HepG2 (cell line): ENCODE measurements around the gene ARID3C. TPM values are rescaled to one million over a fixed set of nuclear protein-coding genes. Genes with fewer than 3 reads are reported as not detected.

ENCODE experiments used
- CTCF ChIP-seq: sonication (generic); formaldehyde crosslinking; IDR thresholded peaks from 2 replicates; pipeline ENCODE4 v1.5.0; 2020; ENCODE audit warnings: mild to moderate bottlenecking, missing genetic modification reagents, moderate library complexity
- DMAP1 ChIP-seq: IDR thresholded peaks from 2 replicates; pipeline ENCODE4 v1.6.1; 2016
- DR1 ChIP-seq: sonication (generic); formaldehyde crosslinking; IDR thresholded peaks from 2 replicates; pipeline ENCODE4 v1.8.0; 2021; ENCODE audit warnings: mild to moderate bottlenecking, missing genetic modification reagents, inconsistent platforms
- ELF3 ChIP-seq: IDR thresholded peaks from 2 replicates; pipeline ENCODE4 v1.6.1; 2016; ENCODE audit warnings: missing genetic modification reagents, missing compliant biosample characterization
- ISX ChIP-seq: sonication (generic); formaldehyde crosslinking; conservative IDR thresholded peaks from 2 replicates; pipeline ENCODE4 v1.5.0; 2020; ENCODE audit warnings: missing genetic modification reagents
- KLF16 ChIP-seq, 2 experiments: sonication (generic) in 1 of 2; formaldehyde crosslinking in 1 of 2; IDR thresholded peaks; 2 replicates each; pipeline versions ENCODE4 v1.6.1 to v1.8.0; 2016 to 2023; ENCODE audit warnings: missing genetic modification reagents in 2 of 2, missing compliant biosample characterization in 1 of 2
- NR2F6 ChIP-seq, 2 experiments: IDR thresholded peaks; 2 replicates each; pipeline ENCODE4 v1.6.1; 2016; ENCODE audit warnings: antibody characterized with exemption in 1 of 2, mild to moderate bottlenecking in 1 of 2
- PHF8 ChIP-seq: sonication (generic); formaldehyde crosslinking; IDR thresholded peaks from 2 replicates; pipeline ENCODE4 v1.5.0; 2020; ENCODE audit warnings: missing genetic modification reagents
- REPIN1 ChIP-seq: sonication (generic); formaldehyde crosslinking; IDR thresholded peaks from 2 replicates; pipeline ENCODE4 v1.8.0; 2022; ENCODE audit warnings: missing genetic modification reagents, low read depth, mild to moderate bottlenecking, borderline replicate concordance
- STAT5B ChIP-seq: sonication (generic); formaldehyde crosslinking; IDR thresholded peaks from 2 replicates; pipeline ENCODE4 v1.4.0; 2020; ENCODE audit warnings: missing genetic modification reagents
- TFDP2 ChIP-seq: sonication (generic); formaldehyde crosslinking; IDR thresholded peaks from 2 replicates; pipeline ENCODE4 v1.4.0; 2020; ENCODE audit warnings: missing genetic modification reagents
- YEATS2 ChIP-seq: sonication (generic); formaldehyde crosslinking; IDR thresholded peaks from 2 replicates; pipeline ENCODE4 v1.4.0; 2020; ENCODE audit warnings: missing genetic modification reagents, borderline replicate concordance
- ZFY ChIP-seq: sonication (generic); formaldehyde crosslinking; IDR thresholded peaks from 2 replicates; pipeline ENCODE4 v1.4.0; 2020; ENCODE audit warnings: missing genetic modification reagents
- ZGPAT ChIP-seq: IDR thresholded peaks from 2 replicates; pipeline ENCODE4 v1.6.1; 2016; ENCODE audit warnings: mild to moderate bottlenecking
- ZKSCAN8 ChIP-seq: IDR thresholded peaks from 2 replicates; pipeline ENCODE4 v1.6.1; 2016; ENCODE audit warnings: borderline replicate concordance, missing genetic modification reagents, missing compliant biosample characterization
- ZMYM4 ChIP-seq: sonication (generic); formaldehyde crosslinking; IDR thresholded peaks from 2 replicates; pipeline ENCODE4 v1.8.1; 2023; ENCODE audit warnings: mild to moderate bottlenecking, missing genetic modification reagents
- ZNF547 ChIP-seq: sonication (generic); formaldehyde crosslinking; IDR thresholded peaks from 2 replicates; pipeline ENCODE4 v1.5.1; 2020; ENCODE audit warnings: mild to moderate bottlenecking, missing genetic modification reagents
- ZNF549 ChIP-seq: sonication (generic); formaldehyde crosslinking; IDR thresholded peaks from 2 replicates; pipeline ENCODE4 v1.5.0; 2020; ENCODE audit warnings: missing genetic modification reagents
- ZNF605 ChIP-seq: sonication (generic); formaldehyde crosslinking; IDR thresholded peaks from 2 replicates; pipeline ENCODE4 v1.8.0; 2022; ENCODE audit warnings: mild to moderate bottlenecking, missing genetic modification reagents
- ZNF614 ChIP-seq: IDR thresholded peaks from 2 replicates; pipeline ENCODE4 v1.6.1; 2018; ENCODE audit warnings: missing biosample characterization, missing genetic modification reagents, inconsistent platforms, borderline replicate concordance
- ZNF891 ChIP-seq: sonication (generic); formaldehyde crosslinking; IDR thresholded peaks from 2 replicates; pipeline ENCODE4 v1.5.0; 2020; ENCODE audit warnings: mild to moderate bottlenecking, missing genetic modification reagents
- polyA plus RNA-seq, 8 experiments: library from polyadenylated mRNA; depleted of rRNA in 3 of 8; stranded (reverse) in 7 of 8; unstranded in 1 of 8; fragments of >200 nt; fragmentation: Illumina TruSeq in 4 of 8; extraction: Trizol in 4 of 8; gene quantifications; 2 replicates each; pipeline versions ENCODE4 v1.2.1 to v1.2.3, GENCODE V29; 2011 to 2016; ENCODE audit warnings: low read depth in 4 of 8, missing spikeins in 1 of 8, mixed read lengths in 1 of 8; ENCODE audit not compliant: insufficient read depth in 1 of 8
- total RNA-seq, 5 experiments: library from RNA; depleted of rRNA; stranded (reverse); fragments of >200 nt; fragmentation: Illumina TruSeq; extraction: Trizol; gene quantifications; 2 replicates each; pipeline ENCODE4 v1.2.3, GENCODE V29; 2016; ENCODE audit warnings: low read depth in 1 of 5
- TF ChIP-seq, protein P1 (sequence below): IDR thresholded peaks from 2 replicates; pipeline ENCODE4 v1.4.0; 2020; ENCODE audit warnings: mild to moderate bottlenecking, missing genetic modification reagents

ARID3C gene
- total and polyA plus RNA-seq, 2 of the 13 experiments (the other 11 are each of a cell fraction or from before 2014, with no cell fraction given): not detected

DNA sequence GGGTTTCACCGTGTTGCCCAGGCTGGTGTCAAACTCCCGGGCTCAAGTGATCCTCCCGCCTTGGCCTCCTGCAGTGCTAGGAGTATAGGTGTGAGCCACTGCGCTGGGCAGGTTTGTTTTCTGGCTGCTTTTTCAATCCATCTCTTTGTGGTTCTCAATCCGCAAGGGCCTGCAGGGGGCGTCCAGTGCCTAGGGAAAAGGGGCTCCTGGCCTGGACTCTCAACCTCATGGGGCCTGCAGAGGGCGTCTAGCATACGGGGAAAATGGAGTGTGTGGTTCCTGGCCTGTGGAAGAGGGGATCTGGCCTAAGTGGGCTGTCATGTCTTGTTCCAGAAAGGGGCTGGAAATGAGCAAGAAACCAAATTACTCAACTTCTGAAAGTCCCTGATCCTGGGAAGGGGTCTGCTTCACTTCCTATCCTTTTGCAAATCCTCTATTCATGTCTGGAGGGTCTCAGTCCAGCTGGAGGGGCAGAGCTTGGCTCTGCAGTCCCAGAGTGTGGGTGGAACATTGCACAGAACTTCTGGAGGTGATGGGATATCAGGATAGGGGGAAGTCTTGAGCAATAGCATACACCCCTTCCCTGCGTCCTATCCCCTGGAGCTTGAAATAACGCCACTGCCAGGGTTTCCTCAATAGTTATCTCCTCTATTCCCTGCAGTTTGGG, 46.3 kb upstream of the ARID3C start (continued):
- TF ChIP-seq, protein P1, sequence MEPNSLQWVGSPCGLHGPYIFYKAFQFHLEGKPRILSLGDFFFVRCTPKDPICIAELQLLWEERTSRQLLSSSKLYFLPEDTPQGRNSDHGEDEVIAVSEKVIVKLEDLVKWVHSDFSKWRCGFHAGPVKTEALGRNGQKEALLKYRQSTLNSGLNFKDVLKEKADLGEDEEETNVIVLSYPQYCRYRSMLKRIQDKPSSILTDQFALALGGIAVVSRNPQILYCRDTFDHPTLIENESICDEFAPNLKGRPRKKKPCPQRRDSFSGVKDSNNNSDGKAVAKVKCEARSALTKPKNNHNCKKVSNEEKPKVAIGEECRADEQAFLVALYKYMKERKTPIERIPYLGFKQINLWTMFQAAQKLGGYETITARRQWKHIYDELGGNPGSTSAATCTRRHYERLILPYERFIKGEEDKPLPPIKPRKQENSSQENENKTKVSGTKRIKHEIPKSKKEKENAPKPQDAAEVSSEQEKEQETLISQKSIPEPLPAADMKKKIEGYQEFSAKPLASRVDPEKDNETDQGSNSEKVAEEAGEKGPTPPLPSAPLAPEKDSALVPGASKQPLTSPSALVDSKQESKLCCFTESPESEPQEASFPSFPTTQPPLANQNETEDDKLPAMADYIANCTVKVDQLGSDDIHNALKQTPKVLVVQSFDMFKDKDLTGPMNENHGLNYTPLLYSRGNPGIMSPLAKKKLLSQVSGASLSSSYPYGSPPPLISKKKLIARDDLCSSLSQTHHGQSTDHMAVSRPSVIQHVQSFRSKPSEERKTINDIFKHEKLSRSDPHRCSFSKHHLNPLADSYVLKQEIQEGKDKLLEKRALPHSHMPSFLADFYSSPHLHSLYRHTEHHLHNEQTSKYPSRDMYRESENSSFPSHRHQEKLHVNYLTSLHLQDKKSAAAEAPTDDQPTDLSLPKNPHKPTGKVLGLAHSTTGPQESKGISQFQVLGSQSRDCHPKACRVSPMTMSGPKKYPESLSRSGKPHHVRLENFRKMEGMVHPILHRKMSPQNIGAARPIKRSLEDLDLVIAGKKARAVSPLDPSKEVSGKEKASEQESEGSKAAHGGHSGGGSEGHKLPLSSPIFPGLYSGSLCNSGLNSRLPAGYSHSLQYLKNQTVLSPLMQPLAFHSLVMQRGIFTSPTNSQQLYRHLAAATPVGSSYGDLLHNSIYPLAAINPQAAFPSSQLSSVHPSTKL (CRISPR knock-in tag): peak; percentile 22; the same call in 1 of the 2 replicates
- no peak for TF ChIP-seq DMAP1 (CRISPR knock-in tag)
- peak; percentile 99 for TF ChIP-seq CTCF
- 0 out of 2 replicates have a peak, but pooled peaks have one; percentile 59 for TF ChIP-seq ZNF614 (CRISPR knock-in tag)
- TF ChIP-seq TFDP2: peak; percentile 28; the same call in 1 of the 2 replicates
- 0 out of 2 replicates have a peak, but pooled peaks have one; percentile 22 for TF ChIP-seq ZGPAT (CRISPR knock-in tag)
- TF ChIP-seq DR1: peak; percentile 20; the same call in 1 of the 2 replicates
- TF ChIP-seq ZFY (CRISPR knock-in tag): peak; percentile 60
- TF ChIP-seq ISX (CRISPR knock-in tag): no peak
- peak; percentile 46; the same call in 1 of the 2 replicates for TF ChIP-seq YEATS2 (CRISPR knock-in tag)
- TF ChIP-seq STAT5B (CRISPR knock-in tag): no peak
- TF ChIP-seq ZKSCAN8 (CRISPR knock-in tag): no peak
- TF ChIP-seq NR2F6 (IDR thresholded peaks at IDR 0.05): no peak
- TF ChIP-seq NR2F6 (CRISPR knock-in tag; IDR thresholded peaks at IDR 0.05): 0 out of 2 replicates have a peak, but pooled peaks have one; percentile 20
- TF ChIP-seq ZNF891 (CRISPR knock-in tag): no peak
- TF ChIP-seq PHF8 (CRISPR knock-in tag): 0 out of 2 replicates have a peak, but pooled peaks have one; percentile 19
- peak; percentile 46; the same call in 1 of the 2 replicates for TF ChIP-seq ZMYM4 (CRISPR knock-in tag)
- TF ChIP-seq ZNF605 (CRISPR knock-in tag): peak; percentile 42; the same call in 1 of the 2 replicates
- peak; percentile 62 for TF ChIP-seq ELF3 (CRISPR knock-in tag)
- TF ChIP-seq REPIN1: peak; percentile 44; the same call in 1 of the 2 replicates
- TF ChIP-seq KLF16 (CRISPR knock-in tag; IDR thresholded peaks at IDR 0.05): peak in 1 of 2 experiments; percentile 57; a peak in 1 of 4 replicates
- TF ChIP-seq ZNF549 (CRISPR knock-in tag): no peak
- 0 out of 2 replicates have a peak, but pooled peaks have one; percentile 59 for TF ChIP-seq ZNF547 (CRISPR knock-in tag)
